ENCODE measurements around the gene CCL21. TPM values are rescaled to one million over a fixed set of nuclear protein-coding genes. Genes with fewer than 3 reads are reported as not detected.

The CCL21 gene
- total RNA-seq, 1 donor from 2014 or later, result not detected

GRCh38 chr9:34664281-34665066, 45.5 kb downstream of the CCL21 start:
- FAIRE-seq, result no peak
- H3K4me3 ChIP-seq (ENCODE audit: low read depth, low read length), result peak overlapping the region; percentile 91
- H3K27me3 ChIP-seq (ENCODE audit: control insufficient read depth, insufficient read depth, low read length), result no peaks in the 10 kb centered on the region
- no peaks in the 10 kb centered on the region for H3K36me3 ChIP-seq (ENCODE audit: control insufficient read depth, insufficient read depth, low read length)
- peak; percentile 63 for DNase-seq (ENCODE audit: low read depth)
- TF ChIP-seq CTCF (IDR thresholded peaks at IDR 0.05; ENCODE audit: insufficient read depth, low read length, severe bottlenecking), result peak; percentile 83

GRCh38 chr9:34663303-34663605, 46.7 kb downstream of the CCL21 start:
- Histone ChIP-seq H3K36me3 (ENCODE audit: control insufficient read depth, insufficient read depth, low read length) (no peaks in the 10 kb centered on the region), H3K4me3 (ENCODE audit: low read depth, low read length) (no peak overlapping the region), H3K27me3 (ENCODE audit: control insufficient read depth, insufficient read depth, low read length) (no peaks in the 10 kb centered on the region)
- no peak for DNase-seq (ENCODE audit: low read depth)
- TF ChIP-seq CTCF (IDR thresholded peaks at IDR 0.05; ENCODE audit: insufficient read depth, low read length, severe bottlenecking), result no peak
- no peak for FAIRE-seq

- FAIRE-seq (no peak), DNase-seq (ENCODE audit: low read depth) (peak; percentile 80)
- TF ChIP-seq CTCF (IDR thresholded peaks at IDR 0.05; ENCODE audit: insufficient read depth, low read length, severe bottlenecking), result no peak
- Histone ChIP-seq H3K27me3 (ENCODE audit: control insufficient read depth, insufficient read depth, low read length) (no peaks in the 10 kb centered on the region), H3K4me3 (ENCODE audit: low read depth, low read length) (no peak within 1 kb of the TSS), H3K36me3 (ENCODE audit: control insufficient read depth, insufficient read depth, low read length) (no peaks in the 10 kb centered on the region)
These were observed 47.2 kb downstream of the CCL21 start, which contains the start of gene CCL27 for GRCh38 chr9:34662526-34663302. Gene CCL27 (minus strand): TSS chr9:34662657. CDS start chr9:34662633, 24 bp downstream.

GRCh38 chr9:34659592-34660253, 50.2 kb downstream of the CCL21 start:
- Histone ChIP-seq H3K36me3 (ENCODE audit: control insufficient read depth, insufficient read depth, low read length) (no peaks in the 10 kb centered on the region), H3K27me3 (ENCODE audit: control insufficient read depth, insufficient read depth, low read length) (no peaks in the 10 kb centered on the region), H3K4me3 (ENCODE audit: low read depth, low read length) (no peak overlapping the region)
- no peak for TF ChIP-seq CTCF (IDR thresholded peaks at IDR 0.05; ENCODE audit: insufficient read depth, low read length, severe bottlenecking)
- FAIRE-seq (no peak), DNase-seq (ENCODE audit: low read depth) (peak; percentile 78)

Other genes starting within 250 kb of the CCL21 start
- gene ENHO, start 187.1 kb downstream of the CCL21 start, total RNA-seq, result 0.13 TPM in 1 of 2 replicates, not detected in the other
- not detected in 2 replicates for gene CNTFR, start 120.4 kb downstream of the CCL21 start, total RNA-seq
- gene RPP25L, start 98.0 kb downstream of the CCL21 start, total RNA-seq, result 45.8 and 49.3 TPM in 2 replicates
- 57.1 and 73.4 TPM in 2 replicates for gene DCTN3, start 89.6 kb downstream of the CCL21 start, total RNA-seq
- gene ARID3C, start 81.1 kb downstream of the CCL21 start, total RNA-seq, result 0.26 TPM in 1 of 2 replicates, not detected in the other
- 62.5 and 74.8 TPM in 2 replicates for gene SIGMAR1, start 72.3 kb downstream of the CCL21 start, total RNA-seq
- gene GALT, start 63.5 kb downstream of the CCL21 start, total RNA-seq, result 11.3 and 13.6 TPM in 2 replicates
- 0.79 and 1.0 TPM in 2 replicates for gene IL11RA, start 58.0 kb downstream of the CCL21 start, total RNA-seq
- gene CCL27, start 47.5 kb downstream of the CCL21 start, total RNA-seq, result 0.26 TPM in 1 of 2 replicates, not detected in the other
- gene CCL19, start 18.9 kb downstream of the CCL21 start, total RNA-seq, result not detected in 2 replicates
- gene PHF24, start 248.1 kb upstream of the CCL21 start, total RNA-seq, result 0.13 and 0.26 TPM in 2 replicates